ENCODE data around the gene RCC2.

DNA sequence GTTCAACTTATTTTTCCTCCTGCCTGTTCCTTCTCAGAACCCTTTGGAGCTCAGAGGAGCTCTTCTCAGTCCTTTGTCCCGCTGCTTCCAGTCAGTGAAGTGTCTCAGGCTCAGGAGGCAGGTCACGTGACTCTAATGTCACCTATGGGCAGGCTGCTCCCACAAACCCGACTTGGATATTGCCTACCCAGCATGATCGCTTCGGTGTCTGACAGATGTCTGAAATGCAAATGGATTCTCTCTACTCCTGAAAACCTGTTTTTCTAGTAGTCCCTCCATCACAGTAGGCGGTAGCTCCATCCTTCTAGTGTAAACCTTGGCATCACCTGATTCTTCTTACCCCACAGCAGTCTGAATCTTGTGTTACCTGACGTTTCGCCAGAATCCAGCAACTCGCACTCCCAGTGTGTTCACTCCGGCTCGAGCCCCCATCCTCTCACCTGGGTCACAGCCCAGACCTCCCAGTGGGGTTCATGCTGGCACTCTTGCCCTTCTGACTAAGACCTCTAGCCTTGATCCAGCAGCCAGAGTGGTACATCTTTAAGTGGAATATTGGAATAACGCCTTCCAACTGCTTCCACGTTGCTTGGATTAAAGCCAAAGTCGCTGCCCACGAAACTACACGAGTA lies 62.0 kb downstream of the RCC2 start:
- TF ChIP-seq CTCF (IDR thresholded peaks at IDR 0.05) = no peak
- TF ChIP-seq, protein P1, sequence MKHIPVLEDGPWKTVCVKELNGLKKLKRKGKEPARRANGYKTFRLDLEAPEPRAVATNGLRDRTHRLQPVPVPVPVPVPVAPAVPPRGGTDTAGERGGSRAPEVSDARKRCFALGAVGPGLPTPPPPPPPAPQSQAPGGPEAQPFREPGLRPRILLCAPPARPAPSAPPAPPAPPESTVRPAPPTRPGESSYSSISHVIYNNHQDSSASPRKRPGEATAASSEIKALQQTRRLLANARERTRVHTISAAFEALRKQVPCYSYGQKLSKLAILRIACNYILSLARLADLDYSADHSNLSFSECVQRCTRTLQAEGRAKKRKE (CRISPR knock-in tag; IDR thresholded peaks at IDR 0.05; ENCODE audit: low read depth) = no peak
- TF ChIP-seq CEBPB (IDR thresholded peaks at IDR 0.05) = no peak
- TF ChIP-seq JUNB (IDR thresholded peaks at IDR 0.05) = no peak
- TF ChIP-seq BHLHE40 (IDR thresholded peaks at IDR 0.05; ENCODE audit: low read depth, low read length) = no peak
- no peak for TF ChIP-seq POLR2A (IDR thresholded peaks at IDR 0.05; ENCODE audit: low read length)
- TF ChIP-seq ZFP36 (IDR thresholded peaks at IDR 0.05; ENCODE audit: borderline replicate concordance, partially characterized antibody) = no peak
- TF ChIP-seq, protein P2, sequence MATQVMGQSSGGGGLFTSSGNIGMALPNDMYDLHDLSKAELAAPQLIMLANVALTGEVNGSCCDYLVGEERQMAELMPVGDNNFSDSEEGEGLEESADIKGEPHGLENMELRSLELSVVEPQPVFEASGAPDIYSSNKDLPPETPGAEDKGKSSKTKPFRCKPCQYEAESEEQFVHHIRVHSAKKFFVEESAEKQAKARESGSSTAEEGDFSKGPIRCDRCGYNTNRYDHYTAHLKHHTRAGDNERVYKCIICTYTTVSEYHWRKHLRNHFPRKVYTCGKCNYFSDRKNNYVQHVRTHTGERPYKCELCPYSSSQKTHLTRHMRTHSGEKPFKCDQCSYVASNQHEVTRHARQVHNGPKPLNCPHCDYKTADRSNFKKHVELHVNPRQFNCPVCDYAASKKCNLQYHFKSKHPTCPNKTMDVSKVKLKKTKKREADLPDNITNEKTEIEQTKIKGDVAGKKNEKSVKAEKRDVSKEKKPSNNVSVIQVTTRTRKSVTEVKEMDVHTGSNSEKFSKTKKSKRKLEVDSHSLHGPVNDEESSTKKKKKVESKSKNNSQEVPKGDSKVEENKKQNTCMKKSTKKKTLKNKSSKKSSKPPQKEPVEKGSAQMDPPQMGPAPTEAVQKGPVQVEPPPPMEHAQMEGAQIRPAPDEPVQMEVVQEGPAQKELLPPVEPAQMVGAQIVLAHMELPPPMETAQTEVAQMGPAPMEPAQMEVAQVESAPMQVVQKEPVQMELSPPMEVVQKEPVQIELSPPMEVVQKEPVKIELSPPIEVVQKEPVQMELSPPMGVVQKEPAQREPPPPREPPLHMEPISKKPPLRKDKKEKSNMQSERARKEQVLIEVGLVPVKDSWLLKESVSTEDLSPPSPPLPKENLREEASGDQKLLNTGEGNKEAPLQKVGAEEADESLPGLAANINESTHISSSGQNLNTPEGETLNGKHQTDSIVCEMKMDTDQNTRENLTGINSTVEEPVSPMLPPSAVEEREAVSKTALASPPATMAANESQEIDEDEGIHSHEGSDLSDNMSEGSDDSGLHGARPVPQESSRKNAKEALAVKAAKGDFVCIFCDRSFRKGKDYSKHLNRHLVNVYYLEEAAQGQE (IDR thresholded peaks at IDR 0.05) = no peak
- no peak for TF ChIP-seq RAD21 (conservative IDR thresholded peaks at IDR 0.05 in 1 of 2, IDR thresholded peaks at IDR 0.05 in 1 of 2)
- TF ChIP-seq TP53 (CRISPR knock-in tag; IDR thresholded peaks at IDR 0.05) = no peak
- no peak for TF ChIP-seq SMC3 (IDR thresholded peaks at IDR 0.05)
